AG04450 (cell line): ENCODE measurements around the gene UCHL5. TPM values are rescaled to one million over a fixed set of nuclear protein-coding genes. Genes with fewer than 3 reads are reported as not detected.

Source experiments
- CTCF ChIA-PET: fragments of 300-600, 350-600 bp; formaldehyde crosslinking; extraction: SDS; loops from one replicate; lab custom pipeline; 2022; ENCODE audit warnings: antibody characterized with exemption, inconsistent platforms; lab: Charles Lee
- POLR2A ChIA-PET: fragments of 350-600 bp; formaldehyde crosslinking; extraction: SDS; loops from one replicate; lab custom pipeline; 2021; ENCODE audit warnings: antibody characterized with exemption, inconsistent platforms; lab: Yijun Ruan, JAX
- DNase-seq: peaks from one replicate; pipeline ENCODE4 v3.0.0-alpha.2; 2011; ENCODE audit warnings: low read depth, low spot score
- H3K27ac ChIP-seq: one replicate; pipeline ENCODE4 v1.5.1; 2012; ENCODE audit warnings: low read depth, low read length, control low read depth
- H3K27me3 ChIP-seq: one replicate; pipeline ENCODE4 v1.6.0; 2012; ENCODE audit warnings: low read length; ENCODE audit not compliant: control insufficient read depth, insufficient read depth
- H3K4me3 ChIP-seq: 2 replicates; pipeline ENCODE4 v1.5.1; 2011; ENCODE audit warnings: mild to moderate bottlenecking, low read depth, low read length, control low read depth
- H3K9me3 ChIP-seq: 2 replicates; pipeline ENCODE4 v1.5.1; 2012; ENCODE audit warnings: low read length; ENCODE audit not compliant: control insufficient read depth, insufficient read depth
- CTCF ChIP-seq: IDR thresholded peaks from 2 replicates; pipeline ENCODE4 v1.5.1; 2011; ENCODE audit warnings: low read depth, low read length, control low read depth, inconsistent platforms
- polyA minus RNA-seq: library from RNA; depleted of rRNA, polyadenylated mRNA; stranded (reverse); fragments of >200 nt; gene quantifications from 2 replicates; pipeline ENCODE4 v1.2.3, GENCODE V29; 2011; rRNA and poly(A)+ RNA removed
- polyA plus RNA-seq: library from polyadenylated mRNA; depleted of rRNA; stranded (reverse); fragments of >200 nt; gene quantifications from 2 replicates; pipeline ENCODE4 v1.2.3, GENCODE V29; 2011; rRNA removed

UCHL5 gene, protein sequence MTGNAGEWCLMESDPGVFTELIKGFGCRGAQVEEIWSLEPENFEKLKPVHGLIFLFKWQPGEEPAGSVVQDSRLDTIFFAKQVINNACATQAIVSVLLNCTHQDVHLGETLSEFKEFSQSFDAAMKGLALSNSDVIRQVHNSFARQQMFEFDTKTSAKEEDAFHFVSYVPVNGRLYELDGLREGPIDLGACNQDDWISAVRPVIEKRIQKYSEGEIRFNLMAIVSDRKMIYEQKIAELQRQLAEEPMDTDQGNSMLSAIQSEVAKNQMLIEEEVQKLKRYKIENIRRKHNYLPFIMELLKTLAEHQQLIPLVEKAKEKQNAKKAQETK
- polyA plus RNA-seq = 18.4 and 28.8 TPM in 2 replicates
- polyA minus RNA-seq = 7.7 and 18.9 TPM in 2 replicates

DNA sequence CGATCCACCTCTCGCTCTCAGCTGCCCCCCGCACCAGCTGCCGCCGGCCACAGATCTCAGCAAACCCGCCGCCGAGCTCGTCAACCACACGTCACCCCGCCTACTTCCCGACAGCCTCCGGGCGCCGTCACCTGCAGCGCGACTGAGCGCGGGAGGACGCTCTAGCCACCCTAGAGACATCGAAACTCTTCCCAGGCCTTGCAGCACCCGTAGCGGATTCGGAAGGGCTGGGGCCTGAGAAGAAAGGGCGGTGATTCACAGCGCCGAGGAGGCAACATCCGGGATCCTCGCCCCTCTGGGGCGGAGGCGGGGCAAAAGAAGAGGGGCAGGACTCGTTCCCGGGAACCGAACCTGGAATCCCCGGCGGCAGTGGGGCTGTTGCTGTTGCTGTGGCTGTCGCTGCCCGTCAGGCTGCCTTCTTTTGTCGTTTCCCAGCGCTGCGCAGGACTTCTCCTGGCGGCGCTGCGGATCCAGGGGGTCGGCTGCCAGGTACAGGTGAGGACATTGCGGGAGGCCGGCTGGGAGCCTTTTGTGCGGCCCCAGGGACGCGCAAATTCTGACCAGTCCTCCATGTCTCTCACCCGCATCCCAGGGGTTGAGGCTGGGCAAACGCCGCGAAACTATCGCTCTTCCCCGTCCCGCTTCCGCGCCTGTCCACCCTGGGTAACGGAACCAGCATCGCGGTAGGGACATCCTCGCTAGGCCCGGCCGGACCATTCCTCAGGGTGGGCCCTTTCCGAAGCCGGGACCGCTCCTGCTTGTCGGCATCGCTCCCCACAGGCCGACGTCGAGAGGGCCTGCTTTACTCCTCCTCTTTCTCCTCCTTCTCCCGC is at the start of gene UCHL5, which contains the start of gene RO60:
Gene UCHL5 (minus strand): TSS at position 79 of the 833 bp plus-strand sequence. CDS start 100 bp downstream, outside the sequence.
Gene RO60 (plus strand): TSS at position 331 of the 833 bp plus-strand sequence. CDS start 9,443 bp downstream, outside the sequence.
- no peaks in the 10 kb centered on the region for H3K27me3 ChIP-seq
- peaks cover 4% of the 10 kb centered on the region; the same call in 1 of the 2 replicates for H3K9me3 ChIP-seq
- TF ChIP-seq CTCF = no peak
- H3K27ac ChIP-seq = peak within 1 kb of the TSS; percentile 99
- POLR2A ChIA-PET = interaction anchor here (0.6 to 1.1 kb wide), 7 partner anchors 22 to 249 kb away, joined by 3 to 10 read pairs (median 3); partner anchors contain the start of gene GLRX2
- DNase-seq = peak; percentile 94
- peak within 1 kb of the TSS; percentile 95 for H3K4me3 ChIP-seq
- CTCF ChIA-PET = interaction anchor here (0.6 to 1.6 kb wide), 4 partner anchors 40 to 64 kb away, joined by 3 to 6 read pairs (median 4); no protein-coding TSS in a partner anchor

- Histone ChIP-seq H3K27ac (no peak overlapping the region), H3K4me3 (no peak overlapping the region), H3K27me3 (no peaks in the 10 kb centered on the region), H3K9me3 (no peaks in the 10 kb centered on the region; the same call in 1 of the 2 replicates)
- DNase-seq = no peak
- TF ChIP-seq CTCF = no peak
- POLR2A ChIA-PET = no interaction called here
- CTCF ChIA-PET = interaction anchor here (5.1 kb wide), 1 partner anchor 13 kb away, joined by 46 read pairs; the partner anchor contains the start of gene CDC73
Observed at GRCh38 chr1:193108471-193108870, 49.3 kb upstream of the UCHL5 start.

- no peak for TF ChIP-seq CTCF
- CTCF ChIA-PET = interaction anchor here (1.0 to 5.1 kb wide), 2 partner anchors 8 to 16 kb away, joined by 3 to 46 read pairs; partner anchors contain the start of gene CDC73
- Histone ChIP-seq H3K27me3 (no peaks in the 10 kb centered on the region), H3K4me3 (peak overlapping the region; percentile 64), H3K9me3 (no peaks in the 10 kb centered on the region; the same call in 1 of the 2 replicates), H3K27ac (peak overlapping the region; percentile 87)
- DNase-seq = no peak
- POLR2A ChIA-PET = interaction anchor here (1.0 to 2.7 kb wide), 4 partner anchors 10 to 47 kb away, joined by 3 to 41 read pairs (median 4); partner anchors contain the start of genes CDC73, RO60 and UCHL5
Observed at GRCh38 chr1:193105821-193106177, 46.6 kb upstream of the UCHL5 start.

DNA sequence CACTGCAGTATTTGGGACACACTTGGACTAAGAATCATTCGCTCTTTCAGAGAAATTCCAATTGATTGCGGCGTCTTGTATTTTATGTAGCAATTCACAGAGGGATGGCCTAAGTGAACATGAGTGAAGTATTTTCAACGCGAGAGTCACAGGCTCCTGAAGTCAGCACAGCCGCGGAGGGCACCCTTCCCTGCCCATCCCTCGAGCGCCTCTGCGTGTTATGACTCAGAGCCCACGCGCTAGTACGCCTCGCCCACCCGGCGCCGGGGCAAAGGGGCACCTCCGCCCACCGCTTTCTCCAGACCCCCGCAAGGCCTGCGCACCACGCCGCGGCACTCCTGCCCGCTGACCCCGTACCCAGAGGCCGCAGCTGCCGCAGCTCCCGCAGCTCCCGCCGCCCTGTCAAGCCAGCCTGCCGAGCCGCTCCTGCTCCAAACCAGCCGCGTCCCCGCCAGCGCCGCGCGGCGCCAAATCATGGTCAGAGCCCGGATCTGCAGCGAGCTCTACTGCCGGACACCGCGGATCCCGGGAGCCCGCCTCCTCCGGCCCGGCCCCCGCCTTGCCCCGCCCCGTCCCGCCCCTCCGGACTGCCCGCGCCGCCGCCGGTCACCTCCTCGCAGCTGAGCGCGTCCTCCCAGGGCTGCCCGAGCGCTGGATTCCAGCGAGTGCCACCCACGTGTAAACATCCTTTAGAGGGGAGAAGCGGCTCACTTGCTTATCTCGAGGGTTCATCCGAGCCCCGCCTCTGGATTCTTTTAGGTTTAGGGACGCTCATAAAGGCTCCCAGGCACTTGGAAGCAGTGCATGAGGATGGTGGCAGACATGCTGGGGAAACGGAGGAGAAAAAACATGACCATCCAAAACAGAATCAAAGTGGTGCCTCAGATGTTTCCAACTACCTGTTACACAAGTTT is 46.0 kb upstream of the UCHL5 start, which contains the start of gene GLRX2:
Gene GLRX2 (minus strand): TSS at position 508 of the 914 bp plus-strand sequence. CDS start 32 bp downstream, at position 476.
- DNase-seq = peak; percentile 52
- no peaks in the 10 kb centered on the region; the same call in 1 of the 2 replicates for H3K9me3 ChIP-seq
- H3K27me3 ChIP-seq = no peaks in the 10 kb centered on the region
- peak within 1 kb of the TSS; percentile 79 for H3K4me3 ChIP-seq
- POLR2A ChIA-PET = interaction anchor here (1.0 to 2.7 kb wide), 5 partner anchors 11 to 46 kb away, joined by 3 to 41 read pairs (median 5); partner anchors contain the start of genes CDC73, RO60 and UCHL5
- TF ChIP-seq CTCF = no peak; the same call in 1 of the 2 replicates
- H3K27ac ChIP-seq = peak within 1 kb of the TSS; percentile 87
- CTCF ChIA-PET = interaction anchor here (0.8 to 5.1 kb wide), 4 partner anchors 9 to 46 kb away, joined by 3 to 46 read pairs (median 4); partner anchors contain the start of genes CDC73, RO60 and UCHL5
